ENCODE results near the gene CLRN3. TPM values are rescaled to one million over a fixed set of nuclear protein-coding genes. Genes with fewer than 3 reads are reported as not detected.

The CLRN3 gene
- total and polyA plus RNA-seq, 2 experiments from 2014 or later, result not detected

- H3K79me2 ChIP-seq (replicated peaks; ENCODE audit: insufficient read depth), result no peaks in the 10 kb centered on the region
- Mint-ChIP-seq H3K4me1 (peaks cover 11% of the 10 kb centered on the region), H3K27ac (no peak overlapping the region), H3K36me3 (ENCODE audit: low read depth) (no peaks in the 10 kb centered on the region; the same call in 2 of the 3 replicates), H3K27me3 (ENCODE audit: insufficient read depth, low read depth, poor library complexity) (peaks cover 6% of the 10 kb centered on the region), H3K4me3 (no peak overlapping the region), H3K9me3 (peaks cover 5% of the 10 kb centered on the region; the same call in 2 of the 3 replicates)
- no peak overlapping the region for H3K27ac ChIP-seq (ENCODE audit: low read depth)
- H3K27me3 ChIP-seq (ENCODE audit: insufficient read depth), result no peaks in the 10 kb centered on the region
- no peak for TF ChIP-seq NANOG (IDR thresholded peaks at IDR 0.05; ENCODE audit: borderline replicate concordance)
- no peak for TF ChIP-seq EZH2 (IDR thresholded peaks at IDR 0.05; ENCODE audit: low read depth, unreplicated experiment)
- no peak for TF ChIP-seq CREB1 (CRISPR knock-in tag; IDR thresholded peaks at IDR 0.05; ENCODE audit: low read depth)
- no peak for TF ChIP-seq CTCF (conservative IDR thresholded peaks at IDR 0.05; ENCODE audit: low read depth in 2 of 2)
- TF ChIP-seq ZNF331 (CRISPR knock-in tag; IDR thresholded peaks at IDR 0.05; ENCODE audit: low read depth), result no peak
- ATAC-seq, result no peak
- H4K20me1 ChIP-seq (replicated peaks; ENCODE audit: insufficient read depth), result no peaks in the 10 kb centered on the region
- H2AFZ ChIP-seq, result no peak overlapping the region
- no peaks in the 10 kb centered on the region for H3K36me3 ChIP-seq (ENCODE audit: insufficient read depth)
- no peaks in the 10 kb centered on the region for H3K4me1 ChIP-seq (ENCODE audit: insufficient read depth)
- no peaks in the 10 kb centered on the region for H3F3A ChIP-seq (replicated peaks; ENCODE audit: low read depth)
- H3K9me2 ChIP-seq (ENCODE audit: insufficient read depth), result no peaks in the 10 kb centered on the region
- no peak overlapping the region for H3K4me3 ChIP-seq
- no peak overlapping the region for H3K4me2 ChIP-seq
- no peak for DNase-seq (ENCODE audit: low spot score)
These were observed 58.0 kb downstream of the CLRN3 start for GRCh38 chr10:127834791-127835190.

- Histone ChIP-seq H2AFZ (no peak overlapping the region), H3K9me2 (ENCODE audit: insufficient read depth) (no peaks in the 10 kb centered on the region), H3F3A (replicated peaks; ENCODE audit: low read depth) (no peaks in the 10 kb centered on the region), H3K79me2 (replicated peaks; ENCODE audit: insufficient read depth) (no peaks in the 10 kb centered on the region), H3K27me3 (ENCODE audit: insufficient read depth) (no peaks in the 10 kb centered on the region), H3K4me2 (no peak overlapping the region), H4K20me1 (replicated peaks; ENCODE audit: insufficient read depth) (no peaks in the 10 kb centered on the region), H3K27ac (ENCODE audit: low read depth) (no peak overlapping the region), H3K4me1 (ENCODE audit: insufficient read depth) (no peaks in the 10 kb centered on the region), H3K36me3 (ENCODE audit: insufficient read depth) (no peaks in the 10 kb centered on the region), H3K4me3 (no peak overlapping the region)
- Mint-ChIP-seq H3K4me1 (peaks cover 11% of the 10 kb centered on the region), H3K36me3 (ENCODE audit: low read depth) (no peaks in the 10 kb centered on the region; the same call in 2 of the 3 replicates), H3K4me3 (no peak overlapping the region), H3K9me3 (peaks cover 5% of the 10 kb centered on the region; the same call in 2 of the 3 replicates), H3K27me3 (ENCODE audit: insufficient read depth, low read depth, poor library complexity) (peaks cover 8% of the 10 kb centered on the region), H3K27ac (no peak overlapping the region)
- ATAC-seq, result no peak
- DNase-seq (ENCODE audit: low spot score), result no peak
- TF ChIP-seq ETS1 (IDR thresholded peaks at IDR 0.05), result no peak
- TF ChIP-seq REST (IDR thresholded peaks at IDR 0.05; ENCODE audit: unreplicated experiment), result no peak
- no peak for TF ChIP-seq ZNF114 (CRISPR knock-in tag; IDR thresholded peaks at IDR 0.05)
- no peak for TF ChIP-seq EZH2 (IDR thresholded peaks at IDR 0.05; ENCODE audit: low read depth, unreplicated experiment)
- TF ChIP-seq CREB1 (CRISPR knock-in tag; IDR thresholded peaks at IDR 0.05; ENCODE audit: low read depth), result no peak
- no peak for TF ChIP-seq STAT1 (IDR thresholded peaks at IDR 0.05; ENCODE audit: unreplicated experiment)
These were observed 58.5 kb downstream of the CLRN3 start for GRCh38 chr10:127834221-127834620.

All from GM23338 (cell line).